ENCODE results near the gene C9.

DNA sequence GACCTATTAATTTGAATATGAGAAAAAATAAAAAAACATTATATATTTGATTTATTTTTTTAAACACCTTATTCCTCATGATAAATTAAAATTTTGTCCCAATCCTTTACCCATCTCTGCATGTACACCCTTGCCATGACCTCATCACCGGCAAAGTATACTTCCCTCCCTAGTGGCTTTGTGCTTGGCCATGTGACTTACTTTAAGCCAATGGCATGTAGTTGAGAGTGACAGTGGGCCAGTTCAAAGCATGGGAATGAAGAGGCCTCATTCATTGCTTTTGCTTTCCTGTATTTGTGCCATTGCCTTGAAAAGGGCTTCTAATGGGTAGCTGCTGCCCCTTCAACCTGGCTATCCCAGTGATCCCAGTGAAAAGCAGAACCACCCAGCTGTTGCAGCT lies 31.2 kb downstream of the C9 start:
- no peak for TF ChIP-seq CTCF (IDR thresholded peaks at IDR 0.05)
- TF ChIP-seq POLR2A (IDR thresholded peaks at IDR 0.05): no peak
